Caco-2 (cell line): ENCODE data around the gene SLC2A9. TPM values are rescaled to one million over a fixed set of nuclear protein-coding genes. Genes with fewer than 3 reads are reported as not detected.

ENCODE experiments used
- BruUV-seq: library from RNA; stranded (reverse); fragments of 400-500 nt; replicated peaks from 2 replicates; lab custom pipeline; 2021; lab: Mats Ljungman, UMichigan
- CTCF ChIA-PET: fragments of 300-600 bp; sonication (Branson Sonifier 250); formaldehyde crosslinking; loops from one replicate; lab custom pipeline; 2022; ENCODE audit warnings: antibody characterized with exemption; lab: Charles Lee
- POLR2A ChIA-PET: fragments of 300-600 bp; sonication (Branson Sonifier 250); formaldehyde crosslinking; loops from one replicate; lab custom pipeline; 2022; ENCODE audit warnings: antibody characterized with exemption; lab: Charles Lee
- DNase-seq, 2 experiments: peaks; one replicate each; pipeline versions ENCODE4 v3.0.0 to v3.0.0-alpha.2; 2020 to 2022
- H3K27me3 ChIP-seq: replicated peaks from 2 replicates; pipeline ENCODE4 v1.6.0; 2011; ENCODE audit warnings: low read length; ENCODE audit not compliant: control insufficient read depth, insufficient read depth
- H3K36me3 ChIP-seq: 2 replicates; pipeline ENCODE4 v1.5.1; 2011; ENCODE audit warnings: low read length; ENCODE audit not compliant: control insufficient read depth, insufficient read depth
- H3K4me1 ChIP-seq: fragments of 250-450 bp; sonication (Bioruptor Pico); 2 replicates; pipeline ENCODE4 v1.5.1; 2020; ENCODE audit warnings: mild to moderate bottlenecking
- H3K4me3 ChIP-seq: 2 replicates; pipeline ENCODE4 v1.5.1; 2011; ENCODE audit warnings: low read depth, mild to moderate bottlenecking, control low read depth, low read length
- H3K9me3 ChIP-seq: fragments of 250-450 bp; sonication (Bioruptor Pico); 2 replicates; pipeline ENCODE4 v1.5.1; 2020; ENCODE audit warnings: mild to moderate bottlenecking, moderate library complexity
- H3K27ac Mint-ChIP-seq: one replicate; pipeline ENCODE4 v1.8.0; 2022; ENCODE audit warnings: mixed read lengths; ENCODE audit not compliant: unreplicated experiment
- H3K27me3 Mint-ChIP-seq: one replicate; pipeline ENCODE4 v1.8.0; 2022; ENCODE audit warnings: mixed read lengths; ENCODE audit not compliant: insufficient read depth, unreplicated experiment
- H3K36me3 Mint-ChIP-seq: one replicate; pipeline ENCODE4 v1.8.0; 2022; ENCODE audit warnings: mild to moderate bottlenecking, mixed read lengths; ENCODE audit not compliant: insufficient read depth, unreplicated experiment
- H3K4me1 Mint-ChIP-seq: one replicate; pipeline ENCODE4 v1.8.0; 2022; ENCODE audit warnings: low read depth, mixed read lengths; ENCODE audit not compliant: unreplicated experiment
- H3K4me3 Mint-ChIP-seq: one replicate; pipeline ENCODE4 v1.8.0; 2022; ENCODE audit warnings: mild to moderate bottlenecking, moderate library complexity, mixed read lengths; ENCODE audit not compliant: unreplicated experiment
- H3K9me3 Mint-ChIP-seq: one replicate; pipeline ENCODE4 v1.8.0; 2022; ENCODE audit warnings: mixed read lengths; ENCODE audit not compliant: unreplicated experiment
- intact Hi-C: fragments of 100-400 bp; cut with micrococcal nuclease; formaldehyde crosslinking; loops from one replicate; pipeline ENCODE4 v1.10.0; 2022; ENCODE audit not compliant: unreplicated experiment
- total RNA-seq: library from RNA; stranded (reverse); gene quantifications from 2 replicates; pipeline ENCODE4 v1.2.3, GENCODE V29; 2022
- TF ChIP-seq, protein P1 (sequence below), 2 experiments: fragments of 200-600 bp in 1 of 2; IDR thresholded peaks; 1 replicate in 1 of 2; 2 replicates in 1 of 2; pipeline versions ENCODE4 v1.5.1 to v1.8.0; 2011 to 2022; ENCODE audit warnings: antibody characterized with exemption in 1 of 2, control low read depth in 1 of 2, inconsistent platforms in 1 of 2, low read depth in 1 of 2, low read length in 1 of 2, mild to moderate bottlenecking in 1 of 2, moderate library complexity in 1 of 2; ENCODE audit not compliant: insufficient read depth in 1 of 2, severe bottlenecking in 1 of 2, unreplicated experiment in 1 of 2

The SLC2A9 gene
- total RNA-seq, 1 experiment from 2014 or later = 21.0 TPM

DNA sequence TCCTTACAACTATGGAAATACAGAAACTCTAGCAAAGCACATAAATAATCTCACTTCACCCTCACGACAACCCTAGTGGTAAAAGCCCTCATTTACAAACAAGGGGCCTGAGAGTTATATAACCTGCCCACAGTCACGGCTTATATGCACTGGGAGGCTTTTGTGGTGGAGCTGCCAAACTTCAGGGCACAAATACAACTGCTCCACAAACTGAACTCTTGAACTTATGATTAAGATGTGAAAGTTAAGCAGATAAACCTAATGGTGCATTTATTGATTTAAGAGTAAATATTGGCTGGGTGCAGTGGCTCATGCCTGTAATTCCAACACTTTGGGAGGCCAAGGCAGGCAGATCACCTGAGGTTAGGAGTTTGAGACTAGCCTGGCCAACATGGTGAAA, 19.0 kb downstream of the SLC2A9 start:
- no peaks in the 10 kb centered on the region for H3K27me3 Mint-ChIP-seq
- BruUV-seq = no TSS peak
- Histone ChIP-seq H3K27me3 (no peaks in the 10 kb centered on the region), H3K4me1 (no peaks in the 10 kb centered on the region; the same call in 1 of the 2 replicates), H3K36me3 (no peaks in the 10 kb centered on the region), H3K9me3 (no peaks in the 10 kb centered on the region), H3K4me3 (no peak overlapping the region)
- POLR2A ChIA-PET = no interaction called here
- CTCF ChIA-PET = no interaction called here
- H3K27ac Mint-ChIP-seq = no peak overlapping the region
- no peak overlapping the region for H3K4me3 Mint-ChIP-seq
- H3K4me1 Mint-ChIP-seq = no peaks in the 10 kb centered on the region
- intact Hi-C loops = no loop called here
- TF ChIP-seq, protein P1, sequence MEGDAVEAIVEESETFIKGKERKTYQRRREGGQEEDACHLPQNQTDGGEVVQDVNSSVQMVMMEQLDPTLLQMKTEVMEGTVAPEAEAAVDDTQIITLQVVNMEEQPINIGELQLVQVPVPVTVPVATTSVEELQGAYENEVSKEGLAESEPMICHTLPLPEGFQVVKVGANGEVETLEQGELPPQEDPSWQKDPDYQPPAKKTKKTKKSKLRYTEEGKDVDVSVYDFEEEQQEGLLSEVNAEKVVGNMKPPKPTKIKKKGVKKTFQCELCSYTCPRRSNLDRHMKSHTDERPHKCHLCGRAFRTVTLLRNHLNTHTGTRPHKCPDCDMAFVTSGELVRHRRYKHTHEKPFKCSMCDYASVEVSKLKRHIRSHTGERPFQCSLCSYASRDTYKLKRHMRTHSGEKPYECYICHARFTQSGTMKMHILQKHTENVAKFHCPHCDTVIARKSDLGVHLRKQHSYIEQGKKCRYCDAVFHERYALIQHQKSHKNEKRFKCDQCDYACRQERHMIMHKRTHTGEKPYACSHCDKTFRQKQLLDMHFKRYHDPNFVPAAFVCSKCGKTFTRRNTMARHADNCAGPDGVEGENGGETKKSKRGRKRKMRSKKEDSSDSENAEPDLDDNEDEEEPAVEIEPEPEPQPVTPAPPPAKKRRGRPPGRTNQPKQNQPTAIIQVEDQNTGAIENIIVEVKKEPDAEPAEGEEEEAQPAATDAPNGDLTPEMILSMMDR (IDR thresholded peaks at IDR 0.05; ENCODE audit: insufficient read depth in 1 of 2, low read depth in 1 of 2, low read length in 1 of 2, severe bottlenecking in 1 of 2, unreplicated experiment in 1 of 2) = no peak
- H3K9me3 Mint-ChIP-seq = no peaks in the 10 kb centered on the region
- H3K36me3 Mint-ChIP-seq = no peaks in the 10 kb centered on the region
- DNase-seq = no peak

DNA sequence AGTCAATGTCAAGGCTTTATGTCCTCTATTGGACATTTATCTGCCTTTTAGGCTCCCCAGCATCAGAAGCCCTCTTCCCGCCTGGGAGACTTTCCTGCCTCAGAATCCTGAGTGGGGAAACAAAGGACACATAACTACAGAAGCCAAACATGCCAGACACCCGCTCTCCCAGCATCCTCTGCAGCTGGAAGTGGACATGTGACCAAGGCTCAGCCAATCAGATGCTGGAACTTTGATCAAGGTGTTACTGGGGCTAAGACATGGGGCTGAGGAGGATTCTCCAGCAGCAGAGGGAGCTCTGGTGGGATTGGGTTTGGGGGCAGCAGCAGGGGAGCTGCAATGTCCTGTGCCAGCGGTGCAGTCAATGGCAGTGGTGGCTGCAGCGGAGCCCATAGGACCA, 19.5 kb downstream of the SLC2A9 start:
- POLR2A ChIA-PET = no interaction called here
- intact Hi-C loops = no loop called here

DNA sequence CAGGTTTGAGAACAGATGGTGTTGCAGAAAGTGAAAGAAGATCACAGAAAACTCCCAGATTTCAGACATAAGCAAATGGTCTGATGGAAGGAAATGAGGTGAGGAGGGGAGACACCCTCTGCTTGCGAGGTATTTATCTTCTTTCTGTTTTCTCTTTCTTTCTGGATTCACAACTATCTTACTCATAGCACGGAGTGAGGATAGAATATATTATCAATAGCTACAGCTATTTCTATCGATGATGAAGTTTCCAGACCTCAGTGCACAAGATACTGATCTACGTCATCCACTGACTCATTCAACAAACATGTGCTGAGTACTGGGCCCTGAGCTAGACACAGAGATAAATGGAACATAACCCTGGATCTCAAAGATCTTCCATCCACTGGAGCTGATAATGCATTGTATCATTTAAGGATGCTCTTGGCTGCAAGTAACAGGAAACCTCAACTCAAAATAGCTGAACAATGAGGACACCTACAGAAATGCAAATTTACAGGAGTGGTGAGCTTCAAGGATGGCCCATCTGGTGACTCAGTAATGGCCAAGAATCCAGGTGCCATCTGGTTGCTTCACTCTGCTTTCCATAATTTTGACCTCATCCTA, 21.2 kb downstream of the SLC2A9 start:
- H3K4me3 Mint-ChIP-seq = no peak overlapping the region
- TF ChIP-seq, protein P1 (IDR thresholded peaks at IDR 0.05; ENCODE audit: insufficient read depth in 1 of 2, low read depth in 1 of 2, low read length in 1 of 2, severe bottlenecking in 1 of 2, unreplicated experiment in 1 of 2) = no peak
- Histone ChIP-seq H3K9me3 (no peaks in the 10 kb centered on the region), H3K36me3 (no peaks in the 10 kb centered on the region), H3K4me1 (peaks cover 6% of the 10 kb centered on the region; the same call in 1 of the 2 replicates), H3K4me3 (no peak overlapping the region), H3K27me3 (no peaks in the 10 kb centered on the region)
- no peaks in the 10 kb centered on the region for H3K36me3 Mint-ChIP-seq
- no peaks in the 10 kb centered on the region for H3K4me1 Mint-ChIP-seq
- H3K27me3 Mint-ChIP-seq = no peaks in the 10 kb centered on the region
- no TSS peak for BruUV-seq
- no peak for DNase-seq
- H3K9me3 Mint-ChIP-seq = no peaks in the 10 kb centered on the region
- intact Hi-C loops = no loop called here
- ChIA-PET CTCF (interaction anchor here (1.1 kb wide), 1 partner anchor 26 kb away, joined by 4 read pairs; no protein-coding TSS in a partner anchor), POLR2A (no interaction called here)
- H3K27ac Mint-ChIP-seq = no peak overlapping the region

More for the DNA sequence above, 19.5 kb downstream of the SLC2A9 start:
- Mint-ChIP-seq H3K9me3 (no peaks in the 10 kb centered on the region), H3K27ac (no peak overlapping the region), H3K4me1 (no peaks in the 10 kb centered on the region), H3K36me3 (no peaks in the 10 kb centered on the region), H3K4me3 (no peak overlapping the region), H3K27me3 (no peaks in the 10 kb centered on the region)
- H3K4me3 ChIP-seq = no peak overlapping the region
- no peaks in the 10 kb centered on the region for H3K27me3 ChIP-seq
- H3K4me1 ChIP-seq = peaks cover 1% of the 10 kb centered on the region; the same call in 1 of the 2 replicates
- H3K36me3 ChIP-seq = no peaks in the 10 kb centered on the region
- H3K9me3 ChIP-seq = no peaks in the 10 kb centered on the region
- TF ChIP-seq, protein P1 (IDR thresholded peaks at IDR 0.05; ENCODE audit: insufficient read depth in 1 of 2, low read depth in 1 of 2, low read length in 1 of 2, severe bottlenecking in 1 of 2, unreplicated experiment in 1 of 2) = no peak
- no peak for DNase-seq
- no TSS peak for BruUV-seq
- CTCF ChIA-PET = no interaction called here
